LNCaP clone FGC (cell line): Measurements from ENCODE around the gene PIK3CB.
"Not testable (repeated sequence)": the region's sequence is repeated elsewhere in the genome, so short reads cannot be mapped to it uniquely, and the experiment has no call there.

ENCODE experiments used
- DNase-seq: peaks from one replicate; pipeline ENCODE4 v3.0.0-alpha.2; 2011; ENCODE audit warnings: low read depth
- H3K4me3 ChIP-seq: 2 replicates; pipeline ENCODE4 v1.5.1; 2011; ENCODE audit warnings: mild to moderate bottlenecking, low read depth, low read length, control low read depth
- CTCF ChIP-seq: IDR thresholded peaks from 2 replicates; pipeline ENCODE4 v1.5.1; 2012; ENCODE audit warnings: mild to moderate bottlenecking; ENCODE audit not compliant: control insufficient read depth, insufficient read depth; ENCODE audit errors: extremely low read depth

The PIK3CB gene

GRCh38 chr3:138681463-138682220 lies 153.1 kb downstream of the PIK3CB start:
- no peak for DNase-seq
- TF ChIP-seq CTCF = no peak
- no peak overlapping the region for H3K4me3 ChIP-seq

GRCh38 chr3:138680974-138681373 lies 153.8 kb downstream of the PIK3CB start:
- not testable (repeated sequence) for H3K4me3 ChIP-seq, DNase-seq

GRCh38 chr3:138678874-138679392 lies 155.8 kb downstream of the PIK3CB start:
- no peak for TF ChIP-seq CTCF
- no peak overlapping the region for H3K4me3 ChIP-seq
- no peak for DNase-seq

GRCh38 chr3:138678086-138678485 lies 156.6 kb downstream of the PIK3CB start:
- no peak for DNase-seq
- no peak overlapping the region for H3K4me3 ChIP-seq
- TF ChIP-seq CTCF = no peak

- no peak overlapping the region for H3K4me3 ChIP-seq
- no peak for TF ChIP-seq CTCF
- DNase-seq = no peak
These were observed 159.3 kb downstream of the PIK3CB start for GRCh38 chr3:138675393-138675792.

- no peak for TF ChIP-seq CTCF
- no peak for DNase-seq
- no peak overlapping the region for H3K4me3 ChIP-seq
These were observed 160.8 kb downstream of the PIK3CB start for GRCh38 chr3:138673641-138674530.

GRCh38 chr3:138670407-138670806 lies 164.3 kb downstream of the PIK3CB start:
- DNase-seq = peak; percentile 81
- H3K4me3 ChIP-seq = no peak overlapping the region
- no peak for TF ChIP-seq CTCF
